ENCODE measurements around the gene VSIR. TPM values are rescaled to one million over a fixed set of nuclear protein-coding genes. Genes with fewer than 3 reads are reported as not detected.

The VSIR gene
- total RNA-seq, 2 donors from 2014 or later, result 41.2 to 42.8 TPM

DNA sequence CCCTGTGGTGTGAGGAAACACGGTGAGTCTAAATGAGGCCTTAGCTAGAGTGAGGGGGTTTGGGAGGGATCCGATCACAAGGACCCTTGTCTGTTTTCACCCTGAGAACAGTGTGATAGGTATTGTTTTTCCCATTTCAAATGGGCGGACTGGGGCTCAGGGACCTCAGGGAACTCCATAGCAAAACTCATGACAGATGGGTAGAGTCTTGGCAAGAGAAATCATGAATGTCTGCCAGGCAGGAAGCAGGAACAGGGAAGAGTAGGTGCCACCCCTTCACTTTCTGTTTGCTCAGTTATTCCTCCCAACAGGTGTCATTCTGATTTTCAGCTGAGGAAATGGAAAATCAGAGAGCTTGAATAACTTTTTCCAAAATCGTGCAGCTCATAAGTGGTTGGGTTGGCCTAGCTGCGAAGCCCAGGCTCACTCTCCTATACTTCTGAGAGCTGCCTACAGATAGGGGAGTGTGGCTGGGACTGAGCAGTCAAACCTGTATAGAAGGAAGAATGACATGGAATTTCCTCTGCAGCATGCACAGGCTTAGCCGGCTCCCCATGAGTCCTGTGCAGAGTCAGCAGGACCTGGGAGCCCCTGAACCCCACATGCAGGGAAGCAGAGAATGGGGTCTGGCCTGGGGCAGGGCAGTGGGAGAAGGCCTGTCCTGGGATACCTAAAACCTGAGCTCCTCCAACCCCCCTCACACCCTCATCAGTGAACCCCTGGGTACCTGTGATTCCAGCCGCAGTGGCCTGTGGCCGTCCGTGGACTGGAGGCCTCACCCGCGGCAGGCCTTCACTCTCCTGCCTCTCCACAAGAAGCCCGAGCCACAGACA, 36.1 kb downstream of the VSIR start:
- DNase-seq, result peak; percentile 83
- intact Hi-C loops (cut with DNase I), result no loop called here
- H3K27ac ChIP-seq, result peak overlapping the region; percentile 85

DNA sequence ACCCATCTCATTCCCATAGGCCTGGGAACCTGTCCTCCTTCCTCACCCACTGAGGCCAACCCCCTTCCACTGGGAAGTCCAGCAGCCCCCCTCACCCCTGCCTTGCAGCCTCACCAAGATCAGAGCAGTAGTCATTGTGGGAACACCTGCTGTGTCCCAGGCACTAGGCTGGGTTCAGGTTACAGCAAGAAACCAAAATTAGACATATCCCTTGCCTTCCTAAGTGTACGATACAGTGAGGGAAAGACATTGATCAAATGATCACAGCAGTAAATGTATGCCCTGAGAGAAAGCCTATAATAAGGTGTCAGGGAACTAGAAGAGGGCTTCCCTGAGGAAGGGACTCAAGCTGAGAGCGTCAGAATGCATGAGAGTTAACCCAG, 36.8 kb downstream of the VSIR start:
- Histone ChIP-seq H3K9me3 (no peaks in the 10 kb centered on the region), H3K9ac (ENCODE audit: low read depth in 2 of 2, low read length in 2 of 2) (peak overlapping the region; percentile 57 to 81), H3K27ac (peak overlapping the region; percentile 85), H3K36me3 (no peaks in the 10 kb centered on the region), H3K4me1 (peaks cover 17% of the 10 kb centered on the region), H3K4me3 (no peak overlapping the region), H3K27me3 (no peaks in the 10 kb centered on the region)
- intact Hi-C loops (cut with DNase I), result no loop called here
- TF ChIP-seq, protein P1, sequence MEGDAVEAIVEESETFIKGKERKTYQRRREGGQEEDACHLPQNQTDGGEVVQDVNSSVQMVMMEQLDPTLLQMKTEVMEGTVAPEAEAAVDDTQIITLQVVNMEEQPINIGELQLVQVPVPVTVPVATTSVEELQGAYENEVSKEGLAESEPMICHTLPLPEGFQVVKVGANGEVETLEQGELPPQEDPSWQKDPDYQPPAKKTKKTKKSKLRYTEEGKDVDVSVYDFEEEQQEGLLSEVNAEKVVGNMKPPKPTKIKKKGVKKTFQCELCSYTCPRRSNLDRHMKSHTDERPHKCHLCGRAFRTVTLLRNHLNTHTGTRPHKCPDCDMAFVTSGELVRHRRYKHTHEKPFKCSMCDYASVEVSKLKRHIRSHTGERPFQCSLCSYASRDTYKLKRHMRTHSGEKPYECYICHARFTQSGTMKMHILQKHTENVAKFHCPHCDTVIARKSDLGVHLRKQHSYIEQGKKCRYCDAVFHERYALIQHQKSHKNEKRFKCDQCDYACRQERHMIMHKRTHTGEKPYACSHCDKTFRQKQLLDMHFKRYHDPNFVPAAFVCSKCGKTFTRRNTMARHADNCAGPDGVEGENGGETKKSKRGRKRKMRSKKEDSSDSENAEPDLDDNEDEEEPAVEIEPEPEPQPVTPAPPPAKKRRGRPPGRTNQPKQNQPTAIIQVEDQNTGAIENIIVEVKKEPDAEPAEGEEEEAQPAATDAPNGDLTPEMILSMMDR (IDR thresholded peaks at IDR 0.05), result no peak
- no peak for DNase-seq

More for the DNA sequence above, 36.1 kb downstream of the VSIR start:
- Histone ChIP-seq H3K36me3 (no peaks in the 10 kb centered on the region), H3K9ac (ENCODE audit: low read depth in 2 of 2, low read length in 2 of 2) (peak overlapping the region; percentile 66 to 81), H3K27me3 (no peaks in the 10 kb centered on the region), H3K4me1 (peaks cover 17% of the 10 kb centered on the region), H3K9me3 (no peaks in the 10 kb centered on the region), H3K4me3 (no peak overlapping the region)
- TF ChIP-seq, protein P1 (IDR thresholded peaks at IDR 0.05), result no peak

DNA sequence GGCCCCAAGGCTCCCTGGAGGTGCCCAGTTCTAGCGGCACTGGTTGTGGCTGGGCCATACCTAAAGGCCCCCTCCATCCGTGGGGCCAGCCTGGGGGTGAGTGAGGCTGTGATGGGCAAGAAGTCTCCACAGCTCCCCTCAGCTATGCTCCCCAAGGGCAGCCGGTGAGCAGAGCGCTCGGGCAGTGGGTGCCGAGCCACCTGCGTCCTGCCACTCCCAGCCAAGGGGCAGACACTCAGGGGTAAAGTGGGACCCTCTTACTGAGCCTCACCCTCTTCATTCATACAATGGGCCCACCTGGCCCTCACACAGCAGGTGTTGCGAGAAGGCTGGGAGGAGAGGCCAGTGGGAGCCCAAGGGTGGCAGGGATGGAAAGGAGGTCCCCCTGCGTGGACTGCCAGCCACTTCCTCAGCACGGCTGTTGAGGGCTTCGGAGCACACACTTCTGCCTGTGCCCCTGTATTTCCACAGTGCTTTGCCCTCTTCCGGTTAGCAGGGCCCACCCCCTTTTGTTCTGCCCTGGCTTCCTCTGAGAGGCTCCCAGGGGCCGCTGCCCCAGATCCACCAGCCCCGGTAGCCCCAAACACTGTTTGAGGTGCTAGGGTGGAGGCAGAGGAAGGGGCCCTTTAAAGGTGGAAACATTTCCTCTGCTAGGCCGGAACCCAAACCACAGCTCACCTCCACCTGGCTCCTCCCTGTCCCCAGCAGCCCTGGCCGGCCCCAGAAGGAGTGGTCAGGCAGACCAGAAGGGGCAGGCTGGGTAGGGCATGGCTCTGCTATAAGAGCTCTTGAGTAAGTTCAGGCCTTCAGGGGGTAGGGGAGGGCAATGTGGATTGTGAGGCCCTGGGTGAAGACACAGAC, 37.4 kb downstream of the VSIR start:
- peaks cover 17% of the 10 kb centered on the region for H3K4me1 ChIP-seq
- intact Hi-C loops (cut with DNase I), result no loop called here
- H3K27ac ChIP-seq, result peak overlapping the region; percentile 85
- peak overlapping the region; percentile 57 to 81 for H3K9ac ChIP-seq (ENCODE audit: low read depth in 2 of 2, low read length in 2 of 2)
- no peak overlapping the region for H3K4me3 ChIP-seq
- no peaks in the 10 kb centered on the region for H3K9me3 ChIP-seq
- H3K27me3 ChIP-seq, result no peaks in the 10 kb centered on the region
- TF ChIP-seq, protein P1 (IDR thresholded peaks at IDR 0.05), result no peak
- no peaks in the 10 kb centered on the region for H3K36me3 ChIP-seq
- DNase-seq, result no peak

DNA sequence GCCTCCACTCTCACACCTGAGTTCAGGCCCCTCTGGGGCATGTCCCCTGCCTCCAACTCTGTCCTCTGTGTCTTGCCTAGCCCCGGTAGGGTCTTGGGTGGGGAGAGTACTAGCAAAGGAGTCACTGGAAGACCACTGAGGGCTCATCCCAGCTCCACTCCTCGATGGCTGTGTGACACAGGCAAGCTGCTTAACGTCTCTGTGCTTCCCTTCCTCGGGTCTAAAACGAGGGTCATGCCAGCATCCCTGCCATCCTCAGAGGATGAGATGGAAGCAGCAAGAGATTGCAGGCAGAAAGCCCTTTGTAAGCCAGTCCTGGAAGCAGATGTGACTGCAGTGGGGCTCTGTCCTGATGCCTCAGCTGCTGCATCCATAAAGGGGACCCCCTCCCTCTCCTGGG, 38.5 kb downstream of the VSIR start:
- Histone ChIP-seq H3K9ac (ENCODE audit: low read depth in 2 of 2, low read length in 2 of 2) (no peak overlapping the region), H3K4me1 (peaks cover 17% of the 10 kb centered on the region), H3K36me3 (no peaks in the 10 kb centered on the region), H3K27me3 (no peaks in the 10 kb centered on the region), H3K4me3 (no peak overlapping the region), H3K27ac (no peak overlapping the region), H3K9me3 (no peaks in the 10 kb centered on the region)
- TF ChIP-seq, protein P1 (IDR thresholded peaks at IDR 0.05), result no peak
- no peak for DNase-seq
- intact Hi-C loops (cut with DNase I), result no loop called here

DNA sequence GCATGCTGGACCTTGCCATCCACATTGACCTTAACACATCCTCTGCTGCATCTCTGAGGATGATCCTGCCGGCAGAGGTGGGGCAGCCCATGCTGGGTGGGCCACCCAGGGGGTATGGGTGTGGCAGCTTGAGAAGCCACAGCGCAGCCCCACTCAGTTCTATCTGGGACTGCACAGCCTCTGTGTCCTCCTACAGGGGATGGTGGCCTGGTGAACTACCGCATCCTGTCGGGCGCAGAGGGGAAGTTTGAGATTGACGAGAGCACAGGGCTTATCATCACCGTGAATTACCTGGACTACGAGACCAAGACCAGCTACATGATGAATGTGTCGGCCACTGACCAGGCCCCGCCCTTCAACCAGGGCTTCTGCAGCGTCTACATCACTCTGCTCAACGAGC, 41.5 kb downstream of the VSIR start:
- intact Hi-C loops (cut with DNase I), result no loop called here
- H3K27ac ChIP-seq, result no peak overlapping the region
- DNase-seq, result no peak
- H3K9me3 ChIP-seq, result no peaks in the 10 kb centered on the region
- H3K9ac ChIP-seq (ENCODE audit: low read depth in 2 of 2, low read length in 2 of 2), result no peak overlapping the region
- TF ChIP-seq, protein P1 (IDR thresholded peaks at IDR 0.05), result no peak
- no peak overlapping the region for H3K4me3 ChIP-seq
- no peaks in the 10 kb centered on the region for H3K27me3 ChIP-seq
- H3K36me3 ChIP-seq, result no peaks in the 10 kb centered on the region
- peaks cover 39% of the 10 kb centered on the region for H3K4me1 ChIP-seq

All from colonic mucosa (tissue), 4 donors.